IPS-20b (cell line): ENCODE data around the gene TBC1D16.
"Not testable (repeated sequence)": the region's sequence is repeated elsewhere in the genome, so short reads cannot be mapped to it uniquely, and the experiment has no call there.

Experiments
- H3K27ac ChIP-seq: one replicate; pipeline ENCODE4 v1.5.1; 2013; ENCODE audit warnings: low read length
- H3K27me3 ChIP-seq: 2 replicates; pipeline ENCODE4 v1.6.1; 2013; ENCODE audit warnings: mild to moderate bottlenecking, low read length, inconsistent platforms; ENCODE audit not compliant: insufficient read depth
- H3K36me3 ChIP-seq: 2 replicates; pipeline ENCODE4 v1.6.1; 2013; ENCODE audit warnings: low read depth, mild to moderate bottlenecking, inconsistent platforms, low read length, moderate library complexity; ENCODE audit not compliant: insufficient read depth
- H3K4me1 ChIP-seq: 2 replicates; pipeline ENCODE4 v1.6.1; 2013; ENCODE audit warnings: mild to moderate bottlenecking, control low read depth, inconsistent platforms, low read length, moderate library complexity; ENCODE audit not compliant: insufficient read depth
- H3K4me3 ChIP-seq: 2 replicates; pipeline ENCODE4 v1.5.1; 2013; ENCODE audit warnings: mild to moderate bottlenecking, low read length, inconsistent platforms
- H3K9ac ChIP-seq: 2 replicates; pipeline ENCODE4 v1.6.1; 2013; ENCODE audit warnings: low read depth, mild to moderate bottlenecking, inconsistent platforms, low read length, moderate library complexity
- H3K9me3 ChIP-seq: 2 replicates; pipeline ENCODE4 v1.6.1; 2013; ENCODE audit warnings: mild to moderate bottlenecking, low read depth, low read length, inconsistent platforms; ENCODE audit not compliant: insufficient read depth

TBC1D16 gene

GRCh38 chr17:80049986-80050385 is 14.3 kb upstream of the TBC1D16 start:
- H3K9me3 ChIP-seq: no peaks in the 10 kb centered on the region
- no peak overlapping the region for H3K9ac ChIP-seq
- H3K4me1 ChIP-seq: no peaks in the 10 kb centered on the region
- H3K36me3 ChIP-seq: peaks cover 8% of the 10 kb centered on the region; the same call in 1 of the 2 replicates
- no peak overlapping the region for H3K27ac ChIP-seq
- H3K4me3 ChIP-seq: no peak overlapping the region
- no peaks in the 10 kb centered on the region for H3K27me3 ChIP-seq

- Histone ChIP-seq H3K27me3 (no peaks in the 10 kb centered on the region), H3K9me3 (no peaks in the 10 kb centered on the region), H3K4me1 (no peaks in the 10 kb centered on the region), H3K4me3 (no peak overlapping the region), H3K36me3 (peaks cover 28% of the 10 kb centered on the region), H3K9ac (no peak overlapping the region), H3K27ac (no peak overlapping the region)
Measured at GRCh38 chr17:80047176-80047575, 11.5 kb upstream of the TBC1D16 start.

- H3K4me1 ChIP-seq, H3K9ac ChIP-seq, H3K4me3 ChIP-seq, H3K9me3 ChIP-seq, H3K27ac ChIP-seq, H3K27me3 ChIP-seq: not testable (repeated sequence)
- peaks cover 33% of the 10 kb centered on the region for H3K36me3 ChIP-seq
Measured at GRCh38 chr17:80046709-80047108, 11.0 kb upstream of the TBC1D16 start.

DNA sequence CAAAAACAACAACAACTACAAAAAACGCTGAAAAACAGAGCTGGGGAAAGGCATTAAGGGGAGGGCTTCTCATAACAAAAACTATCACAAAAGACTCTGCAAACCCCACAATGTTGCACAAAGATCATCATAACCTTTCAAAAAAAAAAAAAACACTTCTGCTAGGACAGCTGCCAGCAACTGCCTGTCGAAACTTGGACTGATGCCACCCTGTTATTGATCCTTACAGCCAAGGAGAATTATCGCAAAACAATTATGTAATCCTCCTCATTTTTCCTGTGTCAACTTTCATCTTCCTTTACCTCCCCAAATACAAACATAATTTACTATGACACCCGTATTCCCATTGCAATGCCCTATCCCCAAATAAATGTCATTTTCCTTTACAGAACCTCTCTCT is 10.0 kb upstream of the TBC1D16 start:
- H3K27me3 ChIP-seq: no peaks in the 10 kb centered on the region
- H3K36me3 ChIP-seq: peaks cover 37% of the 10 kb centered on the region
- no peaks in the 10 kb centered on the region for H3K9me3 ChIP-seq
- H3K27ac ChIP-seq: no peak overlapping the region
- H3K4me3 ChIP-seq: no peak overlapping the region
- H3K9ac ChIP-seq: no peak overlapping the region
- no peaks in the 10 kb centered on the region for H3K4me1 ChIP-seq

DNA sequence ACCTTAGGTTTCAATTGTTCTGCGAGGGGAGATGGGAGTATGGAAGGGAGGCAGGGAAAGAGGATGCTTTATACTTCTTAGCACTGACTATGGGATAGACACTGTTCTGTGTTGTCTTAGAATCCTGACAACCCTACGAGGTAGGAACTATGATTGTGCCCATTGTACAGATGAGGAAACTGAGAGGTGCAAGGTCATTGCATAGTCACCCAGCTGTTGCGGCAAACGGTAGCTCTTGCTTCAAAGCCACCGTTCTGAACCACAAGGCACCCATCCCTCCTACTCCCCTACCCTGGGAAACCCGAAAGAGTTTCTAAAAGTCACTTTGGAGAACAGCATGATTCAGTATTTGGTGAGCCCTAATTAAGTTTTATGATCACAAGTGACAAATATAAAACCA is 8.3 kb upstream of the TBC1D16 start:
- no peaks in the 10 kb centered on the region for H3K9me3 ChIP-seq
- no peaks in the 10 kb centered on the region for H3K27me3 ChIP-seq
- peaks cover 42% of the 10 kb centered on the region for H3K36me3 ChIP-seq
- no peak overlapping the region for H3K27ac ChIP-seq
- H3K4me1 ChIP-seq: no peaks in the 10 kb centered on the region
- no peak overlapping the region for H3K4me3 ChIP-seq
- H3K9ac ChIP-seq: no peak overlapping the region

DNA sequence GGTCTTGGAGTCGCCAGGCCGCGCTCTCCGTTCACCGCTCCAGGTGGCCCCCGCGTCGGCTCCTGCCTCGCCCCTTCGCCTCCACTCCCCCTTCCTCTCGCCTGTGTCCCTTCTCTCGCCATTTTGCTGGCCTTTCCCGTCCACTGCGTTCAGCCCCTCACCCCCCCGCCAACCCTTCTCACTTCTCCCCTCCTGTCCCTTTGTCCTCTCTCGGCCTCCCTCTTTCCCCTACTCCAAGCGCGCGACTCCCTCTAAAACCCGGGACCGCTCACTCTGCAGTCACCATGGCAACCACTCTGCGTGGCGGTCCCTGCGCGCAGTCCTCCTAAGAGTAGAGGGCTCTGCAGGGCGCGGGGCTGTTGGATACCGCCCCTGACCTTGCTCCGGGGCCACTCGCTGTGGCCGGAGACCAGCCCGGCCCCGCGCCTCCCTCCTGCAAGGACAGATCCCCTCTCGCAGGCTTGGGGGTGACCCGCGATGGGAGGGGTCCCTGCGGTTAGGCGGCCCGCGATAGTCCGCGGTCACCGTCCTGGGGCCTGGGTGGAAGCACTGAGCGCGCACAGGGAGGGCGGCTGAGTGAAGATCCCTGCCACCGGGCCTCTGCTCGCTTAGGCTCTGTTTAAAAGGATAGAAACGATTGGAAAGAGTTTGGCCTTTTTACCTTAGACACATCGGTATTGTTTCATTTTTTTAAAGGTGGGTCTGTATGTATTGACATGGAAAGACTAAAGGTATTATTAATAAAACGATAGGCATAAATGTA is 1.2 kb upstream of the TBC1D16 start:
- H3K4me3 ChIP-seq: peak overlapping the region; percentile 90
- H3K9me3 ChIP-seq: no peaks in the 10 kb centered on the region
- H3K27me3 ChIP-seq: no peaks in the 10 kb centered on the region
- peaks cover 17% of the 10 kb centered on the region for H3K36me3 ChIP-seq
- H3K27ac ChIP-seq: peak overlapping the region; percentile 55
- no peaks in the 10 kb centered on the region for H3K4me1 ChIP-seq
- H3K9ac ChIP-seq: peak overlapping the region; percentile 85

DNA sequence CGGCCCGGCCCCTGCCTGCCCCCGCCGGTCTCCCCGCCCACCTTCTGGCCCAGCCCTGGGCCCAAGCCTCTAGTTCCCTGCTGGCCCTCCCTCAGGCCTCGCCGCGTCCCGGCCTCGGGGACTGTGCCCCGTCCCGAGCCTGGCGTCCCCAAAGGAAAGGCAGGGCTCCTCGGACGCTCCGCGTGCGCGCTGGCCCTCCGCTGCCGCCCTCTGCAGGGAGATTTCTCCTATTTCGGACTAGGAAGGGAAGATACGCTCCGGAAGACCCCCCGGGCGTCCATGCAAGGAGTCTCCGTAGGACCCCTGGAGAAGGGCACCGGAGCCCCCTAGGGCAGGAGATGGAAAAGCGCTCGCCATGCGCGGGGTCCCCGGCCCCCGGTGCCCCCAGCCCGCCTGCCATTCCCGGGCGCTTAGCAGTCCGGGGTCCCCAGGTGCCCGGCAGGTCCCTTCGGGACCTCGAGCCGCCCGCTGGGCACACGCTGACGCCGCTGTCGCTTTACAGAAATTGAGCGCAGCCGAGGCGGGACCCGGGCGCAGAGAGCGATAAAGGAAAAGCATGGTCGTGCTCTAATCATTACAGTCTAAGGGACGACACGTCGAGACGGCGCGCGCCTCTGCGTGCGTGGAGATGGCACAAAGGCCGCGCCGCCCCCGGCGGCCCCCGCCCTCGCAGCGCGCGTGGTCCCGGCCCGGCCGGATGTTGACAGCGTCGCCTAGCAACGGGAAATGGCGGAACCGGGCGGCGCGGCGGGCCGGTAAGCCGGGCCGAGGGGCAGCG is 454 bp upstream of the TBC1D16 start, which contains the start of gene CCDC40:
TSS of gene CCDC40 (plus strand) at position 706 of the 778 bp plus-strand sequence. CDS start at position 727, 21 bp downstream.
- Histone ChIP-seq H3K27me3 (no peaks in the 10 kb centered on the region), H3K36me3 (peaks cover 11% of the 10 kb centered on the region), H3K9me3 (no peaks in the 10 kb centered on the region), H3K4me3 (peak within 1 kb of the TSS; percentile 92), H3K9ac (peak within 1 kb of the TSS; percentile 85), H3K27ac (peak within 1 kb of the TSS; percentile 55), H3K4me1 (no peaks in the 10 kb centered on the region)

GRCh38 chr17:80034791-80035686 is 633 bp downstream of the TBC1D16 start:
- Histone ChIP-seq H3K27ac (no peak overlapping the region), H3K36me3 (peaks cover 3% of the 10 kb centered on the region), H3K4me1 (no peaks in the 10 kb centered on the region), H3K9me3 (no peaks in the 10 kb centered on the region), H3K9ac (peak overlapping the region; percentile 84), H3K27me3 (no peaks in the 10 kb centered on the region), H3K4me3 (peak overlapping the region; percentile 92)

DNA sequence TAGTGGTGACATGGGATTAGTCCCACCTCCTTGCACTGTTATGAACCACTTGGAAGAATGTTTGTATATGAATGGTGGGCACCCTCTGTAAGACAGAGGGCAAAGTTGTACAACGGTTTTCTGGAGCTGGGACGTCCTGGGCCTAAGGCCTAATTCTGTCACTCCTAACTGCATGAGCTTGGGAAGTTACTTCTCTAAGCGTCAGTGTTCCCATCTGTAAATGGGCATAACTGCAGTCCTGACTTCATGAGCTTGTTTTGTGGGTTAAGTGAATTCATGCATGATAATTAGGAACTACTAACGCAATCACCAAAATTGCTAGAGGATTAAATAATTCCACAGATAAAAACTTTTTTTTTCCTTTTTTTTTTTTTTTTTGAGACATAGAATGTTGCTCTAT is 1.8 kb downstream of the TBC1D16 start:
- no peak overlapping the region for H3K27ac ChIP-seq
- no peak overlapping the region for H3K9ac ChIP-seq
- 0 out of 2 replicates have a peak overlapping the region, but pooled peaks have one; percentile 2 for H3K4me3 ChIP-seq
- H3K4me1 ChIP-seq: no peaks in the 10 kb centered on the region
- H3K27me3 ChIP-seq: no peaks in the 10 kb centered on the region
- H3K9me3 ChIP-seq: no peaks in the 10 kb centered on the region
- H3K36me3 ChIP-seq: no peaks in the 10 kb centered on the region

DNA sequence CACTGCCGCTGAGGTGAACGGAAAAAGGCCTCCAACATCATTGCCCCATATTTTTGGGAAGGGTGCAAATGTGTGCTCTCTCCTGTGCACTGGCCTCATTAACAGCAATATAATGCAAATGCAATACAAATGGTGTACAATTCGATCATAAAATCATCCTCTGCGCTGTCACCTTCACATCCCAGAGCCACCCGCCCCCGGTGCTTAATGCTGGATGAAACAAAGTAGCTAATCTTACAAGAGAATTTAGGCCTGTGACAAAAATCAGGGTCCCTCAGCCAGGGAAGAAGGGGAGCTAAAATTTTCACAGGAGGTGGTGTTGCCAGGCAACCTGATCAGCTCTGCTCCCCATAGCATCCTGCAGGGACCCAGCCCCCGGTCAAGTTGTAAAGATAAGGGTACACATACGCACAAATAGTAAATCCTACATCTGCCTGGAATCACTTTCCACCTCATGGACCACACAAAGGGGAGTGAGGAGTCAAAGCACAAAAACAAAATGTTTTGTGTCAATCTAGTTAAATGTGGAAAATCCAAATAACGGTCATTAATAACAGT is 3.0 kb downstream of the TBC1D16 start:
- Histone ChIP-seq H3K9me3 (no peaks in the 10 kb centered on the region), H3K27ac (no peak overlapping the region), H3K27me3 (no peaks in the 10 kb centered on the region), H3K9ac (no peak overlapping the region), H3K36me3 (peaks cover 3% of the 10 kb centered on the region; the same call in 1 of the 2 replicates), H3K4me3 (no peak overlapping the region), H3K4me1 (no peaks in the 10 kb centered on the region)
